HFF-Myc (cell line): ENCODE data around the gene TIMMDC1.
"Not testable (repeated sequence)": the region's sequence is repeated elsewhere in the genome, so short reads cannot be mapped to it uniquely, and the experiment has no call there.

ENCODE experiments used
- DNase-seq: peaks from one replicate; pipeline ENCODE4 v3.0.0-alpha.2; 2011; ENCODE audit warnings: low read depth; ENCODE audit errors: extremely low read depth
- H3K4me3 ChIP-seq: replicated peaks from 2 replicates; pipeline ENCODE4 v1.5.1; 2011; ENCODE audit warnings: low read depth, mild to moderate bottlenecking, control low read depth, low read length
- TF ChIP-seq, protein P1 (sequence below): IDR thresholded peaks from 2 replicates; pipeline ENCODE4 v1.5.1; 2012; ENCODE audit warnings: mild to moderate bottlenecking, low read depth, low read length, control low read depth; ENCODE audit errors: missing control alignments

TIMMDC1 gene

DNA sequence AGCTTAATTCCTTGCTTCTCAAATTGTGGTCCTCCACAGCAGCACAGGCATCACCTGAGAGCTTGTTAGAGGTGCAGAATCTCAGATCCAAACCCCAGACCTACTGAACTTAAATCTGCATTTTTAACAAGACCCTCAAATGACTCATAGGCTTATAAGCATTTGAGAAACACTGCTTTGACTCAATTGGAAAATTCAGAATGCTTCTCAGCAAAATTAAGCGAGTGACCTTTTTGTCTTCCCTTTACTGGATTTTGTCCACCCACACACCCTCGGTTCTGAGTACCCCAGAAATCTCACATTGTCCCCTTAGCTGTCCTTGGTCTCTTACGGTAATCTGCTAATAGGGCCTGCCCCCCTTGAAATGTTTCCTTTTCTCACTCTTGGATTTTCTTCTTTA is 43.2 kb downstream of the TIMMDC1 start:
- TF ChIP-seq, protein P1, sequence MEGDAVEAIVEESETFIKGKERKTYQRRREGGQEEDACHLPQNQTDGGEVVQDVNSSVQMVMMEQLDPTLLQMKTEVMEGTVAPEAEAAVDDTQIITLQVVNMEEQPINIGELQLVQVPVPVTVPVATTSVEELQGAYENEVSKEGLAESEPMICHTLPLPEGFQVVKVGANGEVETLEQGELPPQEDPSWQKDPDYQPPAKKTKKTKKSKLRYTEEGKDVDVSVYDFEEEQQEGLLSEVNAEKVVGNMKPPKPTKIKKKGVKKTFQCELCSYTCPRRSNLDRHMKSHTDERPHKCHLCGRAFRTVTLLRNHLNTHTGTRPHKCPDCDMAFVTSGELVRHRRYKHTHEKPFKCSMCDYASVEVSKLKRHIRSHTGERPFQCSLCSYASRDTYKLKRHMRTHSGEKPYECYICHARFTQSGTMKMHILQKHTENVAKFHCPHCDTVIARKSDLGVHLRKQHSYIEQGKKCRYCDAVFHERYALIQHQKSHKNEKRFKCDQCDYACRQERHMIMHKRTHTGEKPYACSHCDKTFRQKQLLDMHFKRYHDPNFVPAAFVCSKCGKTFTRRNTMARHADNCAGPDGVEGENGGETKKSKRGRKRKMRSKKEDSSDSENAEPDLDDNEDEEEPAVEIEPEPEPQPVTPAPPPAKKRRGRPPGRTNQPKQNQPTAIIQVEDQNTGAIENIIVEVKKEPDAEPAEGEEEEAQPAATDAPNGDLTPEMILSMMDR = no peak
- H3K4me3 ChIP-seq = no peak overlapping the region
- DNase-seq = no peak

DNA sequence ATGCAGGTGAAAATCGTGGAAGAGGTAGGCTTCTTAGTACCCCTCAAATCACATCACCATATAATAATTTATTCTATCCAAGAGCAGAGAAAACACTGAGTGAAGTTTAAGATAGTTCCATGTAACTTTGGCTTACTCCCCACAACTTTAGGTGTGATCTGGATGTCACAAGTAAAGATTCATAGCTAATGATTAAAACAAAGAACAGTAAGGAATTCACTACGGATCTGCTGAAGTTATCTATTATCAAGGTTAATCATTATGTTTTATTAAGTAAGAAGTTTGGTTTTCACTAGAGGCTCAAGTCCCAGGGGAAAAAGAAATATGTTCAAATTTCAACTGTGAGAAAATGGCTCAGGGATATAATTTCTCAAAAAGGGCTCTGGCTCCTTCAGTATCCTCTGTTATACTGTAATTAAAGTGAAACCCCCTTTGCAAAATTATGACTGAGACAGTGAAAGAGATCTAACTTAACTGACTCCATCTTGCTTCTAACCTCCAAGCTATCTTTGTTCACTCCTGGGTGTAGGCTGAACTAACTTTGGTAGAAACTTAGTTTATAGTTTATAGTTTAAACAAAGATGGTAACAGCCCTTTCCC is 43.9 kb downstream of the TIMMDC1 start:
- H3K4me3 ChIP-seq = no peak overlapping the region
- TF ChIP-seq, protein P1 = no peak
- DNase-seq = no peak

DNA sequence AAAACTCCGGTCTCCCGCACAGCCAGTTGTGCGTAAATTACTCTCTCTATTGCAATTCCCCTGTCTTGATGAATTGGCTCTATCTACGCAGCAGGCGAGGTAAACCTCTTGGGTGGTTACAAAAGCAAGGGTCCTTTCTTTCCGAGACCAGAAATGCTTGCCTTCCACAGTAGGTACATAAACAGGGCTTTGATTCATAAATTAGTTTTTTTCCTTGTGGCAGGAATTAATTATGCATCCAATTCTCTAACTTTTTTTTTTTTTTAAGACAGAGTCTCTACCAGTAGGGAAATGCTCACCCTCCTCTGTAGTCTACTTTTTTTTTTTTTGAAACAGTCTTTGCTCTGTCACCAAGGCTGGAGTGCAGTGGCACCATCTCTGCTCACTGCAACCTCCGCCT is 44.8 kb downstream of the TIMMDC1 start:
- H3K4me3 ChIP-seq = no peak overlapping the region
- TF ChIP-seq, protein P1 = no peak
- no peak for DNase-seq

DNA sequence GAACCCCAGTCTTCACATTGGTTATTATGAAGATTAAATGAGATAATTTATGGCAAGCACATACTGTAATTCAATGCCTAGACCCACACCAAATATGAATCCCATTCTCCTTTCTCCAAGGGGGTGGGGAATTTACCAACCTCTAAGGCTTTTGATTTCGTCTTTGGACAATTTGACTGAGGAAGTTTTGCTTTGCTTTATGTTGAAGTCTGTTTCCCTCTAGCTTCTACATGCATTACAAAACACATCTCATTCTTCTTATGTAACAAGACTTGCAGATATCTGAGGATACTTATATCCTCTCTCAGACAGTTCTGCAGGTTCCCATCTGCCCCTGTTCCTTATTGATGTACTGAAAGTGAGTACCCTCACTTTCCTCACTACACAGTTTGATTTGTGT is 48.9 kb downstream of the TIMMDC1 start:
- H3K4me3 ChIP-seq = no peak overlapping the region
- TF ChIP-seq, protein P1 = no peak
- DNase-seq = no peak

DNA sequence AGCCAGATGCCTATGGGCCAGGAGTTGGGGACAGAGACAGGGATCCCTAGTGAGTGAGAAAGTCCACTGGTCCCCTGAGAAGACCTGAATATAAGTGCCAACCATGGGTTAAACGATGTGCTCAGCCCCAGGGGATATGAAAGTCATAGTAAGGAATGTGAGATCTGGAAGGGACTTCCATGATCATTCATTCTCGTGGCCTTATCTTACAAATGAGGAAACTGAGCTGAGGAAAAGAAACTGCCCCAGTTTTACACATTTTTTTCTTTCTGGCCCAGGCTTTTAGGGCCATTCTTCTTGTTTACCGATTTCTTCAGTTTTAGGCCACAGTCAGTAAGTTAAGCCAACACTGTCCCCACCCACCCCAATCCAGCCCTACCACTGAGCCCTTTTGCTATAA is 50.0 kb downstream of the TIMMDC1 start:
- no peak for DNase-seq
- no peak overlapping the region for H3K4me3 ChIP-seq
- TF ChIP-seq, protein P1 = no peak

DNA sequence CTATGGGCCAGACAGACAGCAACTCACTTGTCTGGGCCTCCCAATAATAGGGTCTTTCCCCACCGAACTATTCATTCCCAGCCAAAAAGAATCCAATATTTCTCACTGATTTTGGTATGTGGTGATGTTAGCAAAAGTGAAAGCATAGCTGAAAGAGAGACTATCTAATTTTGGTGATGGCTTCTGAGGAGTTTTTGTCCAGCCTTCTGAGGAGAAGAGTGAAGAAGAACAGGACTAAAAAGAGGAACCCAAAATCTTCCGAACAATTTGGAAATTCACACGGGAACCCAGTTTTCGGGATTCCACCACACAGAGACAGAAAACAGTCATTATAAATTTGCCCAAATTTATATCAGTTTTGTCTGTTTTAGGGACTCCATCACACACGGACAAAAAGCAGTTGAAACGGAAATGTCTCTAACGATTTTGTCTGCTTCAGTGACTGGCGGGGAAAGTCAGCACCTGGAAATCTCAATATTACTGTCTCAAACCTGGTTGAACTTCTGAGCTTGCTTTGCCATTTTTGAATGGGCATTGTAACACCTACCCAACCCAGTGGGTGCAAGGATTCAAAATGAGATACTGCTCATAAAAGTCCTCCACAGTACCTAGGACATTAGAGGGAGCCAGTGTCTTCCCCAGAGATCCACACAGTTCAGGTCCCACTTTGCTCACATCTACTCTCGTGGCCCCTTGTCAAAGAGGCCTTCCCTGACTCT is 52.0 kb downstream of the TIMMDC1 start:
- TF ChIP-seq, protein P1 = no peak
- no peak overlapping the region for H3K4me3 ChIP-seq
- DNase-seq = no peak

DNA sequence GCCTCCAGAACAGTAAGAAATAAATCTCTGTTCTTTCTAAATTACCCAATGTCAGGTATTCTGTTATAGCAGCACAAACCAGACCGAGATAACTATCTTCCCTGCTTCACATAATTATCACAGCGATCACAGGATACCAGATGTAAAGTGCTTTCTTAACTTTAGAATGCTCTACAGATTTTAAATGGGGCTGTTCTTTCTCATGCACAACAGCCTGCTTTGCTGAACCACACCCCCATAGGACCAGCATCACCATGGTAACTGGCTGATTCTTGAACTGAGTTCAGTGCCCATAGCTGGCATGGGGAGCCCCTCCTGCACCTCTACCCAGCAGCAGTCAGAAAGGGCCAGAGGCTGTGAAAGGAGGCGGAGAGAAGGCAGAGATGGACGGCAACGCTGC is 53.3 kb downstream of the TIMMDC1 start:
- TF ChIP-seq, protein P1 = no peak
- DNase-seq = no peak
- no peak overlapping the region for H3K4me3 ChIP-seq

DNA sequence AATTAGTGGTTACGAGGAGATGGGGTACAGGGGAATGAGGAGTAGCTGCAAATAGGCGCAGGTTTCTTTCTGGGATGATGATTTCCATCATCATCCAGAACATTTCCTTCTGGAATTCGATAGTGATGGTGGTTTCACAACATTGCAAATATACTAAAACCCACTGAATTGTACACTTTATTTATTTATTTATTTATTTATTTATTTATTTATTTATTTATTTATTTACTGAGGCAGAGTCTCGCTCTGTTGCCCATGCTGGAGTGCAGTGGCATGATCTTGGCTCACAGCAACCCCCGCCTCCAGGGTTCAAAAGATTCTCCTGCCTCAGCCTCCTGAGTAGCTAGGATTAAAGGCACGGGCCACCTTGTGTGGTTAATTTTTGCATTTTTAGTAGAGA is 54.6 kb downstream of the TIMMDC1 start:
- H3K4me3 ChIP-seq, DNase-seq: not testable (repeated sequence)
